ENCODE measurements around the gene C3orf20. TPM values are rescaled to one million over a fixed set of nuclear protein-coding genes. Genes with fewer than 3 reads are reported as not detected.
A peak's percentile ranks its signal among the peaks of the same experiment; 100 is the strongest.

Gene C3orf20
- total RNA-seq, 3 donors from 2014 or later, result 0.15 to 0.16 TPM; not detected in 1

GRCh38 chr3:14726441-14726780, 51.5 kb downstream of the C3orf20 start:
- Histone ChIP-seq H3K4me1 (no peaks in the 10 kb centered on the region), H3K9me3 (no peaks in the 10 kb centered on the region), H3K4me3 (no peak overlapping the region), H3K36me3 (no peaks in the 10 kb centered on the region), H3K27ac (peak overlapping the region in 1 of 2 donors; percentile 31), H3K27me3 (no peaks in the 10 kb centered on the region)
- no peak for DNase-seq (ENCODE audit: low spot score in 2 of 2)
- TF ChIP-seq, protein P1, sequence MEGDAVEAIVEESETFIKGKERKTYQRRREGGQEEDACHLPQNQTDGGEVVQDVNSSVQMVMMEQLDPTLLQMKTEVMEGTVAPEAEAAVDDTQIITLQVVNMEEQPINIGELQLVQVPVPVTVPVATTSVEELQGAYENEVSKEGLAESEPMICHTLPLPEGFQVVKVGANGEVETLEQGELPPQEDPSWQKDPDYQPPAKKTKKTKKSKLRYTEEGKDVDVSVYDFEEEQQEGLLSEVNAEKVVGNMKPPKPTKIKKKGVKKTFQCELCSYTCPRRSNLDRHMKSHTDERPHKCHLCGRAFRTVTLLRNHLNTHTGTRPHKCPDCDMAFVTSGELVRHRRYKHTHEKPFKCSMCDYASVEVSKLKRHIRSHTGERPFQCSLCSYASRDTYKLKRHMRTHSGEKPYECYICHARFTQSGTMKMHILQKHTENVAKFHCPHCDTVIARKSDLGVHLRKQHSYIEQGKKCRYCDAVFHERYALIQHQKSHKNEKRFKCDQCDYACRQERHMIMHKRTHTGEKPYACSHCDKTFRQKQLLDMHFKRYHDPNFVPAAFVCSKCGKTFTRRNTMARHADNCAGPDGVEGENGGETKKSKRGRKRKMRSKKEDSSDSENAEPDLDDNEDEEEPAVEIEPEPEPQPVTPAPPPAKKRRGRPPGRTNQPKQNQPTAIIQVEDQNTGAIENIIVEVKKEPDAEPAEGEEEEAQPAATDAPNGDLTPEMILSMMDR (IDR thresholded peaks at IDR 0.05), result no peak
- TF ChIP-seq POLR2A (IDR thresholded peaks at IDR 0.05) (no peak), POLR2AphosphoS5 (IDR thresholded peaks at IDR 0.05) (no peak)
- intact Hi-C loops (cut with DNase I; ENCODE audit: low total_unique reads), result no loop called here

DNA sequence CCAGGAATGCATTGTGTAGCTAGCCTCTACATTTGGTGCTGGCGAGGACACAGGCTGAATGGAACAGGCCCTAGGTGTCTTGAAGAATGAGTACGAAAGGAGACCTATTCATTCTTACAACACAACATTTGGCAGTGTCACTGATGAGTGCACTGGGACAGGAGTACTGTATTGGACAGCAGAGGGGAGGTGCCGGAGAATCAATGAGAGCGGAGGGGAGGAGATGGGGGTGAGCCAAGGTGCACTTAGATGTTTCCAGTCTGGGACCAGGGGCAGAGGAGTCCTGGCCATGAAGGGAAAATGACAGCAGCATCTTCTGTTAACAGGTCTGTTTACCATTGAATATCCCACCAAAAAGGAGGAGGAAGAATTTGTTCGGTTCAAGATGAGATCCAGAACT, 53.2 kb downstream of the C3orf20 start:
- H3K27ac ChIP-seq, result no peak overlapping the region
- DNase-seq (ENCODE audit: low spot score in 2 of 2), result no peak
- intact Hi-C loops (cut with DNase I; ENCODE audit: low total_unique reads), result no loop called here
- no peaks in the 10 kb centered on the region for H3K36me3 ChIP-seq
- H3K4me3 ChIP-seq, result no peak overlapping the region
- H3K4me1 ChIP-seq, result no peaks in the 10 kb centered on the region
- no peaks in the 10 kb centered on the region for H3K27me3 ChIP-seq
- TF ChIP-seq POLR2AphosphoS5 (IDR thresholded peaks at IDR 0.05) (no peak), POLR2A (IDR thresholded peaks at IDR 0.05) (no peak)
- TF ChIP-seq, protein P1 (IDR thresholded peaks at IDR 0.05), result no peak
- no peaks in the 10 kb centered on the region for H3K9me3 ChIP-seq

- no peak overlapping the region for H3K4me3 ChIP-seq
- H3K9me3 ChIP-seq, result no peaks in the 10 kb centered on the region
- TF ChIP-seq POLR2AphosphoS5 (IDR thresholded peaks at IDR 0.05), result no peak
- TF ChIP-seq, protein P1 (IDR thresholded peaks at IDR 0.05), result no peak
- TF ChIP-seq POLR2A (IDR thresholded peaks at IDR 0.05), result no peak
- no peak overlapping the region for H3K27ac ChIP-seq
- H3K27me3 ChIP-seq, result no peaks in the 10 kb centered on the region
- intact Hi-C loops (cut with DNase I; ENCODE audit: low total_unique reads), result no loop called here
- H3K4me1 ChIP-seq, result no peaks in the 10 kb centered on the region
- no peak for DNase-seq (ENCODE audit: low spot score in 2 of 2)
- H3K36me3 ChIP-seq, result no peaks in the 10 kb centered on the region
Measured at GRCh38 chr3:14730703-14731382, 55.9 kb downstream of the C3orf20 start.

- Histone ChIP-seq H3K9me3 (peaks cover 7% of the 10 kb centered on the region in 2 donors), H3K4me3 (no peak overlapping the region), H3K36me3 (no peaks in the 10 kb centered on the region), H3K27ac (no peak overlapping the region), H3K4me1 (no peaks in the 10 kb centered on the region), H3K27me3 (no peaks in the 10 kb centered on the region)
- TF ChIP-seq POLR2AphosphoS5 (IDR thresholded peaks at IDR 0.05) (no peak), POLR2A (IDR thresholded peaks at IDR 0.05) (no peak)
- TF ChIP-seq, protein P1 (IDR thresholded peaks at IDR 0.05), result no peak
- DNase-seq (ENCODE audit: low spot score in 2 of 2), result no peak
- intact Hi-C loops (cut with DNase I; ENCODE audit: low total_unique reads), result no loop called here
Measured at GRCh38 chr3:14740983-14741382, 66.0 kb downstream of the C3orf20 start.

- H3K9me3 ChIP-seq, result peaks cover 7% of the 10 kb centered on the region in 2 donors
- TF ChIP-seq POLR2AphosphoS5 (IDR thresholded peaks at IDR 0.05) (no peak), POLR2A (IDR thresholded peaks at IDR 0.05) (no peak)
- H3K4me3 ChIP-seq, result no peak overlapping the region
- intact Hi-C loops (cut with DNase I; ENCODE audit: low total_unique reads), result no loop called here
- DNase-seq (ENCODE audit: low spot score in 2 of 2), result no peak
- H3K27me3 ChIP-seq, result no peaks in the 10 kb centered on the region
- no peaks in the 10 kb centered on the region for H3K36me3 ChIP-seq
- H3K4me1 ChIP-seq, result no peaks in the 10 kb centered on the region
- no peak overlapping the region for H3K27ac ChIP-seq
Measured at GRCh38 chr3:14741510-14741909, 66.6 kb downstream of the C3orf20 start.
